ENCODE data around the gene EMC10.
"Not testable (repeated sequence)": the region's sequence is repeated elsewhere in the genome, so short reads cannot be mapped to it uniquely, and the experiment has no call there.

Gene EMC10

DNA sequence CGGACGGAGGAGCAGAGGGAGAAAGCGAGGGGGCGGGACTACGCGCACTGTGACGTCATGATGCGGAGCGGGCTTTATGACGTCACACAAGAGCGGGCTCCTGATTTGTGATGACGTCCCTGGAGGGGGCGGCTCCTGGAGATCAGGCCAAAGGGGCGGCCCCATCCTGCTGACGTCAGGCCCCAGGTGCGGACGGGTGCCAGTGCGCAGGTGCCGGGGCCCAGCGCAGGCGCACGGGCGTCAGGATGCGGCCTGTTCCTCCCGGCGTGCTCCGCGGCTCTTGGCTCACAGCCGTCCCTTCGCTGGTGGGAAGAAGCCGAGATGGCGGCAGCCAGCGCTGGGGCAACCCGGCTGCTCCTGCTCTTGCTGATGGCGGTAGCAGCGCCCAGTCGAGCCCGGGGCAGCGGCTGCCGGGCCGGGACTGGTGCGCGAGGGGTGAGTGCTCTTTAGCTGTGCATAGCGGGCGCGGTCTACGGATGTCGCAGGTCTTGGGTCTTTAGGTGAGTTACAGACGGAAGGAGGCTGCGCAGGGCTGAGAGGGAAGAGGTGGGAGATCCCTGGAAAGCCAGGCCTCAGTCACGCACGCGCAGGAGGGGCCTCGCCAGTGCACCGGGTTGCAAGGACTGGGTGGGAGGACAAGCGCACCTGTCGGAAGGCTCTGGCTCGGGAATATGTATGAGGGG lies at the start of gene EMC10, which contains the start of gene GARIN5A:
Gene EMC10, plus strand, starts transcription at position 284 of the 683 bp plus-strand sequence. Its CDS starts 38 bp downstream, at position 322.
Gene GARIN5A, minus strand, starts transcription at position 625 of the 683 bp plus-strand sequence. Its CDS starts 460 bp downstream, at position 165.
- in situ Hi-C loops (cut with HindIII; ENCODE audit: low sequenced_read_pairs): no loop called here

GRCh38 chr19:50427318-50427925 lies 48.9 kb upstream of the EMC10 start:
- in situ Hi-C loops (cut with HindIII; ENCODE audit: low sequenced_read_pairs): no loop called here

DNA sequence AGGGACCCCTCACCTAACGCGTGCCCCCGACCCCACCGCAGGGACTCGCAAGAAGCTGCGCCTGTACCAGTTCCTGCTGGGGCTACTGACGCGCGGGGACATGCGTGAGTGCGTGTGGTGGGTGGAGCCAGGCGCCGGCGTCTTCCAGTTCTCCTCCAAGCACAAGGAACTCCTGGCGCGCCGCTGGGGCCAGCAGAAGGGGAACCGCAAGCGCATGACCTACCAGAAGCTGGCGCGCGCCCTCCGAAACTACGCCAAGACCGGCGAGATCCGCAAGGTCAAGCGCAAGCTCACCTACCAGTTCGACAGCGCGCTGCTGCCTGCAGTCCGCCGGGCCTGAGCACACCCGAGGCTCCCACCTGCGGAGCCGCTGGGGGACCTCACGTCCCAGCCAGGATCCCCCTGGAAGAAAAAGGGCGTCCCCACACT lies 48.3 kb upstream of the EMC10 start:
- in situ Hi-C loops (cut with HindIII; ENCODE audit: low sequenced_read_pairs): no loop called here

GRCh38 chr19:50428772-50429463 lies 47.4 kb upstream of the EMC10 start:
- in situ Hi-C loops (cut with HindIII; ENCODE audit: low sequenced_read_pairs): no loop called here

- in situ Hi-C loops (cut with HindIII; ENCODE audit: low sequenced_read_pairs): no loop called here
Measured at GRCh38 chr19:50430888-50431342, 45.4 kb upstream of the EMC10 start.

GRCh38 chr19:50431343-50432220 lies 44.7 kb upstream of the EMC10 start:
- in situ Hi-C loops (cut with HindIII; ENCODE audit: low sequenced_read_pairs): no loop called here

- in situ Hi-C loops (cut with HindIII; ENCODE audit: low sequenced_read_pairs): no loop called here
Measured at GRCh38 chr19:50432221-50433028, 43.9 kb upstream of the EMC10 start, which contains the start of gene MYBPC2. Gene MYBPC2 (plus strand): TSS chr19:50432892. CDS start chr19:50432954, 62 bp downstream.

DNA sequence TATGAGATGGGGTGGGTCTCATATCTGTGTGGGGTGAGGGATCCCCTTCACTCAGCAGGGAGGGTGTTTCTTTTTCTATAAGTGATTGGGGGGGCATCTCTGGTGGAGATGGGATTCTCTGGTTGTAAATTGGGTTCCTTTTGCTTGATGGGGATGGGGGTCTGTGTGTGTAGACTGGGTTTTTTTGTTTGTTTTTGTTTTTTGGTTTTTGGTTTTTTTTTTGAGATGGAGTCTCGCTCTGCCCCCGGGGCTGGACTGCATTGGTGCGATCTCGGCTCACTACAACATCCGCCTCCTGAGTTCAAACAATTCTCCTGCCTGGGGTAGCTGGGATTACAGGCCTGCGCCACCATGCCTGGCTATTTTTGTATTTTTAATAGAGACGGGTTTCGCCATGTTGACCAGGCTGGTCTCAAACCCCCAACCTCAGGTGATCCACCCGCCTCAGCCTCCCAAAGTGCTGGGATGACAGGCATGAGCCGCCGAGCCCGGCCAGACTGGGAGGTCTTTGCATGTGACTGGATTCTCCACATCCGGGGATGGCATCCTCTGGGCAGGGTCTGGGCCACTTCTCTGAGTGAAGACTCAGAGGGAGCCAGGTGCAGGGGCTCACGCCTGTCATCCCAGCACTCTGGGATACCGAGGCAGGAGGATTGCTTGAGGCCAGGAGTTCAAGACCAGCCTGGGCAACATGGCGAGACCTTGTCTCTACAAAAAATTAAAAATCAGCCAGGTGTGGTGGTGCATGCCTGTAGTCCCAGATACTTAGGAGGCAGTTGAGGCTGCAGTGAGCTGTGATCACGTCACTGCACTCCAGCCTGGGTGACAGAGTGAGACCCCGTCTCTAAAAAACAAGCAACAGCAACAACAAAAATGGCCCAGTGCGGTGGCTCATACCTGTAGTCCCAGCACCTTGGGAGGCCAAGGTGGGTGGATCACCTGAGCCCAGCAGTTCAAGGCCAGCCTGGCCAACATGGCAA lies 42.8 kb upstream of the EMC10 start:
- in situ Hi-C loops (cut with HindIII; ENCODE audit: low sequenced_read_pairs): no loop called here

DNA sequence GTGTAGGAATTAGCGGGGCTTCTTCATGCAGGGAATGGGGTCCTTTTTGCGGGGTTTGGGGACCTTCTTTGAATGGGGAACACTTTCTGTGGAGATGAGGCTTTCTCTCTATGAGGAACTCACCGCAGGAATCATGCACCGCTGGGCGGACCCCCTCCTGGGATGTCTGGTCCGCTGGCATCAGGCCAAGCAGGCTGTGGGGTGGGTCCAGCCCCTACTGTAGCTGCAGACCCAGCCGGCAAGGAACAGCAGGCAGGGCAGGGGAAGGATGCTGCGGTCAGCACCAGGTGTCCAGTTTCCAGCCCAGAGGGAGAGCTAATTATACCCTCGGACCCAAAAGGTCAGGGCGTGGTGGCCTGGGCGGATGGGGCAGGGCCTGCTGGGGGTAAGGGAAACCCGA lies 41.8 kb upstream of the EMC10 start:
- in situ Hi-C loops (cut with HindIII; ENCODE audit: low sequenced_read_pairs): no loop called here

DNA sequence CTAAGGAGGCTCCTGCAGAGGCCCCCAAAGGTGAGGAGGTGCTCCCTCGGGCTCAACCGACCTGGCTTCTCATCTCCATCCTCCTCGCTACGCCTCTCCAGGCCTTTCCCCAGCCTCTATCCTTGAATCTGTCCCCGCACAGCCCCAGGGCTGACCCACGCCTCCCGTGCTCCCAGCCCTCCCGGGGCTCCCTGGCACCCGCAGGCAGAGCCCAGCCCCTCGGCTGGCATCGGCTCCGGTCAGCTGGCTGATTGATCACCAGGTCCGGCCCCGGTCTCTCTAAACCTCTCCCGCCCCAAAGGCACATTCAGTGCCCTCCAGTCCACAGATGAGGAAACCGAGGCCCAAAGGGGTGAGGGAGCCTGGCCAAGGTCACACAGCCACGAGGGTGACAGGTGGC lies 41.1 kb upstream of the EMC10 start:
- in situ Hi-C loops (cut with HindIII; ENCODE audit: low sequenced_read_pairs): no loop called here

DNA sequence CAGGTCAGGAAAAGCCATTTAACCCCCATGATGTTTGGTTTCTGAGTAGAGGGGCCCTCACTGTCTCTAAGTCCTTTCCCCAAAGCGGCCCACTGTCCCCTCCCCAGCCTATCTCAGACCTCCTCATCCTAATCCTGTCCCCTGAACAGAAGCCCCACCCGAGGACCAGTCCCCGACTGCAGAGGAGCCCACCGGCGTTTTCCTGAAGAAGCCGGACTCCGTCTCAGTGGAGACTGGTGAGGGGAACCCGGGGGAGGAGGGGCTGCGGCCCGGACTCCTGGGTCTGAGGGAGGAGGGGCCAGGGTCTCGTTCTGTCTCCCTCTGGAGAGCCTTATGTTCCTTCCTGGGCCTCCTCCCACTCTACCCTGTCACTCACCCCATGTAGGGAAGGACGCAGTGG lies 40.7 kb upstream of the EMC10 start:
- in situ Hi-C loops (cut with HindIII; ENCODE audit: low sequenced_read_pairs): no loop called here

- in situ Hi-C loops (cut with HindIII; ENCODE audit: low sequenced_read_pairs): no loop called here
Measured at GRCh38 chr19:50437862-50438449, 38.4 kb upstream of the EMC10 start.

GRCh38 chr19:50439130-50439529 lies 37.2 kb upstream of the EMC10 start:
- in situ Hi-C loops (cut with HindIII; ENCODE audit: low sequenced_read_pairs): not testable (repeated sequence)

DNA sequence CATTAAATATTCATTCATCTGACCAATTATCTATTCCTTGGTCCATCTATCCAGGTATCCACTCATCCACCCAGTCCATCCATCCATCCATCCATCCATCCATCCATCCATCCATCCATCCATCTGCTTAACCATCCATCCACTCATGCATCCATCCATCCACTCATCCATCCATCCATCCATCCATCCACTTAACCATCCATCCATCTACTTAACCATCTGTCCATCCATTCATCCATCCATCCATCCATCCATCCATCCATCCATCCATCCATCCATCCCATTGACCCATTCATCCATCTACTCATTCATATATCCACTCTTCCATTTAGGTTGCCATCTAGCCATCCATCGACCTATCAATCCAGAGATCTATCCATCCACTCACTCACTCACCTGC lies 32.2 kb upstream of the EMC10 start:
- in situ Hi-C loops (cut with HindIII; ENCODE audit: low sequenced_read_pairs): no loop called here

DNA sequence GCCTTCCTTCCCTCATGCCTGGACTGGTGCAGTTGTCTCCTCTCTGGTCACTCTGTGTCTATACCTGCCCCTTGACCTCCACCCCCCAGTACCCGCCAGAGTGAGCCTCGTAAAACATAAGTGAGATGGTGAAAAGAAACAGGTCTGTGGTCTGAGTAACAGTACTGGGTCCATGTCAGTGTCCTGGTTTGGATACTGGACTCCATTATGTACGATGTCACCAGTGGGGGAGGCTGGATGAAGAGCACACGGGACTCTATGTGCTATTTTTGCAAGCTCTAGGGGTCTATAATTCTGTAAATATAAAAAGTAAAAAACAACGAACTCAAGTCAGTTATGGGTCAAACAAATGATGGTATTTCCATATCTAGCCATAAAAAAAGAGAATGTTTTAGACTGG lies 29.3 kb upstream of the EMC10 start:
- in situ Hi-C loops (cut with HindIII; ENCODE audit: low sequenced_read_pairs): no loop called here

DNA sequence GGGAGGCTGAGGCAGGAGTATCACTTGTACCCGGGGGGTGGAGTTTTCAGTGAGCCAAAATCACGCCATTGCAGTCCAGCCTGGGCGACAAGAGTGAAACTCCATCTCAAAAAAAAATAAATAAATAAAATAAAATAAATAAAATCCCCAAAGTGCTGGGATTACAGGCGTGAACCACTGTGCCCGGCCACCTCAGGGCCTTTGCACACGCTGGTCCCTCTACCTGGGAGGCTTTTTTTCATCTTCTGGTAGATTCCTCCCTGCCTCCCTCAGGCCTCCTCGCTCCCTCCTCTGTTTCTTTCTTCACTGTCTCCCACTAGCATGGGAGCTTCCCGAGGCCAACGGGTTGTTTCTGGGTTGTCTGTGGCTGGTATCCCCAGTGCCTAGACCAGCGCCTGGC lies 28.6 kb upstream of the EMC10 start:
- in situ Hi-C loops (cut with HindIII; ENCODE audit: low sequenced_read_pairs): no loop called here

DNA sequence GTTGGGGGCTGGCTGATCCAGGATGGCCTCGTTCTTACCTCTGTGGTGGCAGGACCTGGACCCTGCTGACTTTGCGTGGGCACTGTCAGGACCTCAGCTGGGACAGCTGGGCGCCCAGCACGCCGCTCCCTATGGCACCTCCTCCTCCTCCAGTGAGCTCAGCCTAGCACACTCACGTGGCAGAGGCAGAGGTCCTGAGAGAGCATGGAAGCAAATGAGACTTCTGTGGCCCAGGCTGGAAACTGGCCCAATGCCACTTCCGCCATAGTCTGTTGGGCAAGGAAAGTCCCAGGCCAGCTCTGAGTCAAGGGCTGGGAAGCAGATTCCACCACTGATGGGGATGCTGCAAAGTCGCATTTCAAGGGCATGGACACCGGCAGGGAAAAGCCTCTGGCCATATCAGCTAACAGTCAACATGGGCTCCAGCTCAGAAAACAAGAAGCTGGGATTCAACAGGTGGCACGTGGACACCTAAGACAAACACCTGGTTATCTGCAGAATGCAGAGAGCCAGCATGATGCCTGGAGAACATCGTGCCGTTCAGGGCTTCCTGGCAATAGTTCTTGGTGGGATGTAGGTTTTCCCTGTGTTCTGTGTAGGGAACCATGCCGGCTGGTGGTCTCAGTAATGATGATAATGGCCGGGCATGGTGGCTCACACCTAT lies 26.9 kb upstream of the EMC10 start:
- in situ Hi-C loops (cut with HindIII; ENCODE audit: low sequenced_read_pairs): no loop called here

Measured in DLD1 (cell line).